DND-41 (cell line): Measurements from ENCODE around the gene MIP.
"Not testable (repeated sequence)": the region's sequence is repeated elsewhere in the genome, so short reads cannot be mapped to it uniquely, and the experiment has no call there.

ENCODE experiments used
- ATAC-seq: fragments of 200-7000 bp; cut with Tn5 transposase; 3 replicates; pipeline ENCODE4 v1.9.1; 2021; ENCODE audit warnings: low read depth; ENCODE audit not compliant: insufficient read depth
- DNase-seq: peaks from one replicate; pipeline ENCODE4 v3.0.0-alpha.2; 2020
- H2AFZ ChIP-seq: 2 replicates; pipeline ENCODE4 v1.6.0; 2012; ENCODE audit warnings: low read depth, low read length
- H3K27ac ChIP-seq: 2 replicates; pipeline ENCODE4 v1.5.1; 2012; ENCODE audit warnings: low read length, inconsistent platforms
- H3K27me3 ChIP-seq: fragments of 200-600 bp; sonication (generic); 2 replicates; pipeline ENCODE4 v1.6.0; 2012; ENCODE audit warnings: low read length, mild to moderate bottlenecking, inconsistent platforms; ENCODE audit not compliant: insufficient read depth, poor library complexity
- H3K36me3 ChIP-seq: 2 replicates; pipeline ENCODE4 v1.5.1; 2012; ENCODE audit warnings: low read length, inconsistent platforms; ENCODE audit not compliant: insufficient read depth
- H3K4me1 ChIP-seq: 2 replicates; pipeline ENCODE4 v1.5.1; 2012; ENCODE audit warnings: mild to moderate bottlenecking, low read length; ENCODE audit not compliant: insufficient read depth
- H3K4me2 ChIP-seq: 2 replicates; pipeline ENCODE4 v1.6.0; 2012; ENCODE audit warnings: mild to moderate bottlenecking, moderate library complexity, low read length, inconsistent platforms; ENCODE audit not compliant: insufficient read depth
- H3K4me3 ChIP-seq, 2 experiments: fragments of 200-600 bp in 1 of 2; shearing (Covaris generic) in 1 of 2; 2 replicates each; pipeline ENCODE4 v1.5.1; 2012 to 2016; ENCODE audit warnings: inconsistent platforms in 2 of 2, low read length in 2 of 2, mild to moderate bottlenecking in 2 of 2, low read depth in 1 of 2, moderate library complexity in 1 of 2
- H3K79me2 ChIP-seq: 2 replicates; pipeline ENCODE4 v1.6.0; 2012; ENCODE audit warnings: low read length, inconsistent platforms; ENCODE audit not compliant: insufficient read depth
- H3K9ac ChIP-seq: 2 replicates; pipeline ENCODE4 v1.6.0; 2012; ENCODE audit warnings: low read depth, mild to moderate bottlenecking, inconsistent platforms, low read length, moderate library complexity
- H3K9me3 ChIP-seq: 2 replicates; pipeline ENCODE4 v1.5.1; 2012; ENCODE audit warnings: low read length, moderate library complexity, mild to moderate bottlenecking, inconsistent platforms; ENCODE audit not compliant: insufficient read depth, severe bottlenecking
- H4K20me1 ChIP-seq: 2 replicates; pipeline ENCODE4 v1.6.0; 2012; ENCODE audit warnings: low read length; ENCODE audit not compliant: insufficient read depth
- CTCF ChIP-seq: IDR thresholded peaks from 2 replicates; pipeline ENCODE4 v1.5.1; 2012; ENCODE audit warnings: borderline replicate concordance, low read length, moderate library complexity, mild to moderate bottlenecking; ENCODE audit not compliant: poor library complexity, severe bottlenecking; ENCODE audit errors: extremely low read depth
- EZH2 ChIP-seq: IDR thresholded peaks from 3 replicates; pipeline ENCODE4 v1.6.1; 2012; ENCODE audit warnings: borderline replicate concordance, low read depth, mild to moderate bottlenecking, moderate library complexity, low read length, inconsistent platforms; ENCODE audit not compliant: severe bottlenecking

Gene MIP

GRCh38 chr12:56493409-56494105 is 39.1 kb upstream of the MIP start:
- not testable (repeated sequence) for H3K9ac ChIP-seq, H3K4me3 ChIP-seq, H4K20me1 ChIP-seq, DNase-seq, H3K9me3 ChIP-seq, H3K79me2 ChIP-seq, H3K4me1 ChIP-seq, H3K27me3 ChIP-seq, H3K36me3 ChIP-seq, H2AFZ ChIP-seq, H3K4me2 ChIP-seq, H3K27ac ChIP-seq, ATAC-seq

GRCh38 chr12:56490360-56490759 is 35.9 kb upstream of the MIP start:
- peaks cover 7% of the 10 kb centered on the region for H3K27me3 ChIP-seq
- H3K9me3 ChIP-seq: no peaks in the 10 kb centered on the region
- H2AFZ ChIP-seq: no peak overlapping the region

GRCh38 chr12:56488041-56488955 is 33.8 kb upstream of the MIP start, which contains the start of gene GLS2:
GLS2 (minus strand) TSS chr12:56488161; CDS start chr12:56488118, 43 bp downstream.
- H3K4me3 ChIP-seq: no peak within 1 kb of the TSS
- H3K9me3 ChIP-seq: no peaks in the 10 kb centered on the region
- DNase-seq (no peak), ATAC-seq (peak; percentile 53)
- H3K9ac ChIP-seq: no peak within 1 kb of the TSS
- no peak within 1 kb of the TSS for H3K4me2 ChIP-seq
- peaks cover 7% of the 10 kb centered on the region for H3K27me3 ChIP-seq
- H2AFZ ChIP-seq: no peak within 1 kb of the TSS
- no peaks in the 10 kb centered on the region for H4K20me1 ChIP-seq
- no peak within 1 kb of the TSS for H3K27ac ChIP-seq
- TF ChIP-seq EZH2 (no peak), CTCF (no peak)
- H3K4me1 ChIP-seq: no peaks in the 10 kb centered on the region
- no peaks in the 10 kb centered on the region for H3K79me2 ChIP-seq
- H3K36me3 ChIP-seq: no peaks in the 10 kb centered on the region

More at GRCh38 chr12:56490360-56490759, 35.9 kb upstream of the MIP start:
- Histone ChIP-seq H3K4me3 (no peak overlapping the region), H3K4me2 (no peak overlapping the region), H3K27ac (no peak overlapping the region), H3K9ac (no peak overlapping the region), H3K79me2 (no peaks in the 10 kb centered on the region), H4K20me1 (no peaks in the 10 kb centered on the region), H3K36me3 (no peaks in the 10 kb centered on the region), H3K4me1 (no peaks in the 10 kb centered on the region)
- ATAC-seq: no peak
- no peak for DNase-seq
- TF ChIP-seq EZH2 (no peak), CTCF (no peak)

GRCh38 chr12:56487448-56488040 is 33.1 kb upstream of the MIP start:
- DNase-seq (no peak), ATAC-seq (peak; percentile 51)
- peaks cover 7% of the 10 kb centered on the region for H3K27me3 ChIP-seq
- H3K4me3 ChIP-seq: no peak overlapping the region
- no peaks in the 10 kb centered on the region for H3K79me2 ChIP-seq
- no peaks in the 10 kb centered on the region for H4K20me1 ChIP-seq
- H3K9me3 ChIP-seq: no peaks in the 10 kb centered on the region
- no peak overlapping the region for H3K9ac ChIP-seq
- TF ChIP-seq EZH2 (no peak), CTCF (no peak)
- no peak overlapping the region for H3K27ac ChIP-seq
- no peaks in the 10 kb centered on the region for H3K36me3 ChIP-seq
- H2AFZ ChIP-seq: no peak overlapping the region
- H3K4me2 ChIP-seq: no peak overlapping the region
- H3K4me1 ChIP-seq: no peaks in the 10 kb centered on the region
